Activated T-cell treated with anti-CD3 and anti-CD28 coated beads for 1 hour (primary cell): ENCODE measurements around the gene NVL.

Experiments used
- DNase-seq: peaks from one replicate; pipeline ENCODE4 v3.0.0-alpha.2; 2020; ENCODE audit warnings: low read depth

The NVL gene

DNA sequence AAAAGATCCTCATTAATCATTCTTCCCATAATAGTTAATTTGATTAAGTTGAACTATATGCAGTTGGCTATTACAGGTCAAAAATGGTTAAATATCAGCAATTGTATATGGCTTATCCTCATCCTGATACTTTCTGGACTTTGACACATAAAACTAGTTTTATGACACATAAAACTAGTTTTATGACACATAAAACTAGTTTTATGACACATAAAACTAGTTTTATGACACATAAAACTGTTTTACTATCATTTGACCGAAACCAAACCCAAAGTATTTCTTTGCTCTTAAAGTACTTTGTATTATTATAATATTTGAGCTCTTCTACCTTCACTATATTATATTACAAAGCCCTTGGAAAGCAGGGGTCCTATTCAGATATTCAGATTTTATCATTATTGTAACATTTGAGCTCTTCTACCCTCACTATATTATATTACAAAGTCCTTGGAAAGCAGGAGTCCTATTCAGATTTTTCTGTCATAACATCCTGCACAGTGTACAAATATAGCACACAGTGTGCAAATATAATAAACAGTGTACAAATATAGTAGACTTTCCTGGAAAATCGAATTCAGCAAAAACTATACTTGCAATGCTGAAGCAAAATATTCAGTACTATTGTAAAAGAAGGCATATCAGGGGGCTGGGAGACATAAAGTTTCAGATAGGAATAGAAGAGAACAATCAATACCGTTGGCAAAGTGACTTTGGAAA, 53.0 kb downstream of the NVL start:
- no peak for DNase-seq

DNA sequence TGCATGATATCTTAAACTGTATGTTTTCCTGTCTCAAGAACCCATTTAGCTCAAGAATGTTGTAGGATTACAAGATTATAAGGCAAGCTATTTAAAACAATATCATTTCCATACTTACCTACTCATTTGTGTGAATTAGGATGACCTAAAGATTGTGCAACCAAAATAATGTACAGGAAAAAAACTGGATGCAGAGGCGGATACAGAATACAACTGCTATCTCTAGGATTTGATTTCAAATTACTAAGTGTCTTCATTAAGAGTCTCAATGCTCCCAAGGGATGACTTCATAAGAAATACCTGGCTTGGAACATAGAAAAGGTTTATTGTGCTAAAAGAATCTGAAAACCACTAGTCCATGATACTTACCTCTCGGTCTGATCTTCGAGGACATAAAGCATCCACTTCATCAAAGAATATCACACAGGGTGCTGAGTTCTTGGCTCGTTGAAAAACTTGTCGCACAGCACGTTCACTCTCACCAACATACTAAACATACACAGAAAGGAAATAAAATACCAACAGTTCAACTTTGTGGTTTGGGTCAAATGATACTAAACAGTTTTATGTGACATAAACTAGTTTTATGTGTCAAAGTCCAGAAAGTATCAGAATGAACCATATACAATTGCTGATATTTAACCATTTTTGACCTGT, 54.9 kb downstream of the NVL start:
- no peak for DNase-seq

DNA sequence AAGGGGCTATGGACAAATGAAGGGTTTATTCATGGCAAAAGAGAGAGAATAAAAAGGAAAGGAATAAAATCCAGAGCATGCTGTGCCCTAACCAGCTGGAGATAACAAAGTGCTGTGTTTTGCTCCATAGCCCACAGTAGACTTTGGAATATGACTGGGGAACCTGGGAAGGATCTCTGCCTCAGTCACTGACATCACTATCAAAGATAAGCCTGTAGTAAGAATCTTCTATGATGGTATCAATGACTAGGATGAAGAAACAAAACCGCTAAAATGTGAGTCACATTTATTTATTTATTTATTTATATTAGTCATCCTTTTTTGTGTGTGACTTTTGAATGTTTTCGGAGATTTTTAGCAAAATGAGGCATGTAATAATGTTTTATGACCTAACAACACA, 56.3 kb downstream of the NVL start:
- no peak for DNase-seq

DNA sequence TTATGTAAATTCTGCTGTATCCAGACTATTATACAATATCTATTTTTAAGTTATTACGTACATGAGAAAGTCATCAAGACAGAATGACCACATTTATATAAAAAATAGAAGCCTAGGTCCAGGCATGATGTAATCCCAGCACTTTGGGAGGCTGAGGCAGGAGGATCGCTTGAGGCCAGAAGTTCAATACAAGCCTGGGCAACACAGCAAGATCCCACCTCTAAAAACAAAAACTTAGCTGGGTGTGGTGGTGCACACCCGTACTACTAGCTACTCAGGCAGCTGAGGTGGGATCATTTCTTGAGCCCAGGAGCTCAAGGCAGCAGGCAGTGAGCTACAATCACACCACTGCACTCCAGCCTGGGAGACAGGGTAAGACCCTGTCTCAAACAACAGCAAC, 58.9 kb downstream of the NVL start:
- DNase-seq, result no peak

DNA sequence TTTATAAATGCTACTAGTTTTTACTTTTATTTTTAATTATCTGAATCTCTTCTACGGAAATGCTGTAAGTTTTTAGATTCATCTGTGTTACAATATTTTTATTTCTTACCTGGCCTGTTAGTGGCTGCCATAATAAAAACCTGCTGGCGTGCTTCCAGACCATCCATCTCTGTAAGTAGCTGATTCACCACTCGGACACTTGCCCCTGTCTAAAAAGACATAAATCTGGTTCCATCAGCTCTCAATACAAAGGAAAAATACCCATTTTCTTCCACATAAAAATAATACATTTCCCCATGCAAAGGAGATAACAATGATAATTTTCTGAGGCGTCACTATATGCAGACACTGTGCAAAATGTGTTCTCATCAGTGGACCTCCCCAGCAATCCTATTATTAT, 62.0 kb downstream of the NVL start:
- no peak for DNase-seq

DNA sequence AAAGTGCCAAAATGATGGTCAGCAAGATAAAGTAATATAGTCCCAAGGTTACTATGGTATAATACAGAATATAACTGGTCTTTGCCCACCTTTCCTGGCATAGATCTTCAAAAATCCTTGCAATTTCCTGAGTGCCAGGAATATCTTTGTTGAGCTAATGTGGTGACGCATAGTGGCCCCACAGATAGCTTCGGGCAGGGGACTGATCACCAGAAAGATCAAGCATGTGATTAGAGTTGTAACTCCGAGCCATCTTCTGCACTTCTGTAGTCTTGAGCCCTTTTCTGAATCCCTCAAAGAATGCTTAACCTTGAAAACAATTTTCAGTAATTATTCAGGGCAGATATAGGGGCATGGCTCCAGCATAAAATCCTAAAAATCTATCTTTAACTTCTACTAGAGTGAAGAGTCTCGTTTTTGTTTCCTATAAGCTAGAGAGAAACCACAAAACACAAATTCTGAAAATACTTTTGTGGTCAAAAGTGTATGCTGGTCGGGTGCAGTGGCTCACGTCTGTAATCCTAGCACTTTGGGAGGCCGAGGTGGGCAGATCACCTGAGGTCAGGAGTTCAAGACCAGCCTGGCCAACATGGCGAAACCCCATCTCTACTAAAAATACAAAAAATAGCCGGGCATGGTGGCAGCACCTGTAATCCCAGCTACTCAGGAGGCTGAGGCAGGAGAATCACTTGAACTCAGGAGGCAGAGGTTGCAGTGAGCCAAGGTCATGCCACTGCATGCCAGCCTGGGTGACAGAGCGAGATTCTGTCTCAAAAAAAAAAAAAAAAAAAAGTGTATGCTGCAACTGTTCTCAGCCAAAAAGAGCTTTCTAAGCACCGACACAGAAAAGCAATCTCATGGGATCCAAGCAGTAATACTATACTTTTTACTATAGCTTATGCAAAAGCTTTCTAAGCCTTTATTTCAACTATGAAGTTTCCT, 62.8 kb downstream of the NVL start:
- no peak for DNase-seq

DNA sequence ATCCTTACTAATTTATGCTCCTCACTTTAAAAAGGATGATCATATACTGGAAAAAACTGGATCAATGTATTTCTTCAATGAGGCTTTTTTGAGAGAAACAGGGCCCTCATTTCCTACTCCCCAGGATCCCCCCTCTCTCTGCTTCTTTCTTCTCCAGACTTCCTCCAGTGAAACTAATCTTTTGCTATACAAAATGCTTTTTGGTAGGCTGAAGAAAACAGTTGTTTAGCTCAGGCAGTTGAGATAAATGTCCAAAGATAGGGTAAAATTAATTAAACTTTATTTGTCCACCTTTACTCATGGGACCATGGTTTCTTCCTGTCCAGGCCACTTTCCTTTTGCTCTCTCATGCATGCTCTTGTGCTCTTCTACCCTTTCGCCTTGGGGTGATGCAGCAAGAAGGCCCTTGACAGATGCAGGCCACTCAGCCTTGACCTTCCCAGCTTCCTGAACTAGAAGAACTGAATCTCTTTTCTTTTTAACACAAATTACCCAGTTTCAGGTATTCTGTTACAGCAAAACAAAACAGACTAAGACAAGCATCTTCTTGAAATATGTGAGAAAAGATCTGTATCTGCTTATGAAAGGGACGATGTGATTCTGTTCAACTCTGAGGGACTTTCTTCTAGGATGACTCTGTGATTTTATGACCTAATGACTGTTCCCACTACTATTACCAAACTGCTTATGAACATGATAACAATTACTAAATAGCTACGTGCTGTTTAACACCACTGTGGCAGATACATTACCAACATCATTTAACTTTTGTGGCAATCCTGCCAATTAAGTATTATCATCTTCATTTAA, 63.7 kb downstream of the NVL start:
- DNase-seq, result no peak

DNA sequence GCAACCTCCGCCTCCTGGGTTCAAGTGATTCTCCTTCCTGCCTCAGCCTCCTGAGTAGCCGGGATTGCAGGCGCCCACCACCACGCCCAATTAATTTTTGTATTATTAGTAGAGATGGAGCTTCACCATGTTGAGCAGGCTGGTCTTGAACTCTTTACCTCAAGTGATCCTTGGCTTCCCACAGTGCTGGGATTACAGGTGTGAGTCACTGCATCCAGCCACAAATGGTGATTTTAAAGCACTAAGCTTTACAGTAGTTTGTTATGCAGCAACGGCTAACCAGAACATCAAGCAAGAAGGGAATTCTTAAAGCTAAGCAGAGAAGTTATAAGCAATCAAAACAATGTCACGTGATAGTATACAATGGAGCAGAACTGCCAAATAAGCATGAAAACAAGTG, 65.7 kb downstream of the NVL start:
- no peak for DNase-seq

DNA sequence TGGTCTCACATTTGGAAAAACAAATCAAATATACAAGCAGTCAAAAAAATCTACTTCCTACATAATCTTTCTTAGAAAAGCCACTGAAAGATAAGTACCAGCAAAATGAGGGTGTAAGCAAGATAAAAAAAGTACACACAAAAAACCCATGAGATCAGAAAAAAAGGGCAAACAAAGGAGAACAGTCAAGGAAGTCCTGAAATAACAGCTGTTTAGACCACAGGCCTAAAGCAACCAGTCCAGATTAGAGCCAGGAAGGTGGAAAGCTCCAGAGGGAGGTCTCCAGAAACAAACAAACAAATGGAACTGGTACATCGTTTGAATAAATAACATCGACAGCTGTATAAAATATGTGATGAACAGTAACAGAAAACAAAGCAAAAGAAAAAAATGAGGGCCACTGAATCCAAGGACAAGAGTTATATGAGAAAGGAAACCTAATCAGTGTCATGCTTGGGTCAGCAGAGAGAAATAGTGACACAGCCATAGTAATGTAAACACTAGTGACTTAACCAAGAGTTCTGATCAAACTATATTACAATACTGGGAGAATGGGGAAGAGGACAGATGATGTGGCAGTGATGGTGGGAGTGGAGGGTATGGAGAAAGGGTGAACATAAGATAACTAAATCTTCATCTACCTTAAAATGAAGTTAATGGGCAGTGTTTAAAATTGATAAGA, 67.5 kb downstream of the NVL start:
- no peak for DNase-seq

DNA sequence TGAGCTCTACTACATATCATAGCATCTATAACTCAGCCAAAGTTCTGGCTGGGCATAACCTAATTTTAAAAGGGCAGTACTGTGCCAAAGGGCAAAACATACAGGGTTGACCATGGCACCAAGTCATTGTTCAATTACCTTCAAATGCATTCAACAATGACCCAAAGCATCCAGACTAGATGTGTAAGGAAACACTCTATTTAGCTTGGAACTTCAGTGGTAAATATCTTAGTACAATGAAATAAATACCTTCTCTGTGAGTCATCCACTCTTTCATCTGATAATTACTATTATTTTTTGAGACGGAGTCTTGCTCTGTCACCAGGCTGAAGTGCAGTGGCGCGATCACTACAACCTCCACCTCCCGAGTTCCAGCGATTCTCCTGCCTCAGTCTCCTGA, 70.0 kb downstream of the NVL start:
- no peak for DNase-seq

DNA sequence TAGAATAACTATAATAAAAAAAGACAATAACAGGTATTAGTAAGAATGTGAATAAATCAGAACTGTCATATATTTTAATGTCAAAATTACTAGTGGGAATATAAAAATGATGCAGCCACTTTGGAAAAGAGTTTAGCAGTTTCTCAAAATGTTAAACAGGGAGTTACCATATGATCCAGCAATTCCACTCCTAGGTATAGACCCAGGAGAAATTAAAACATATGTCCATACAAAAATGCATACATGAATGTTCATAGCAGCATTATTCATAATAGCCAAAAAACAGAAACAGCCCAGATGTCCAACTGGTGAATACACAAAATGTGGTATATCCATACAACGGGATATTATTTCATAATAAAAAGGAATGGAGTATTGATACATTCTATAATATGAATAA, 71.6 kb downstream of the NVL start:
- DNase-seq, result no peak

DNA sequence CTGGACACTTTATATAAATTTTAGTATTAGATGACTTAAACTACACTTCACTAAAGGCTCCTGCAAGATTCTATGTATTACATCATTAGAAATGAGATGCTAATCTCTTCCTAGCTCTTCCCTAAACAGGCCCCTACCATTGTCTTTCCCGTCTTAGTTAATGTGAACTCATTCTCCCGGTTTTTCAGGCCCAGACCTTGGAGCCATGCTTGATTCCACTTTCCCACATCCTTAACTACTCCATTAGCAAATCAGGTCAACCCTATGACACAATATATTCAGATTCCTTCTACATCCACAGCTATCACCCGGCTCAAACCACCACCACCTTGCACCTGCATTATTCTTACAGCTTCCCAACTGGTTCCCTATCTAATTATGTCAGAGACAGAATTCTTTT, 73.3 kb downstream of the NVL start:
- no peak for DNase-seq

DNA sequence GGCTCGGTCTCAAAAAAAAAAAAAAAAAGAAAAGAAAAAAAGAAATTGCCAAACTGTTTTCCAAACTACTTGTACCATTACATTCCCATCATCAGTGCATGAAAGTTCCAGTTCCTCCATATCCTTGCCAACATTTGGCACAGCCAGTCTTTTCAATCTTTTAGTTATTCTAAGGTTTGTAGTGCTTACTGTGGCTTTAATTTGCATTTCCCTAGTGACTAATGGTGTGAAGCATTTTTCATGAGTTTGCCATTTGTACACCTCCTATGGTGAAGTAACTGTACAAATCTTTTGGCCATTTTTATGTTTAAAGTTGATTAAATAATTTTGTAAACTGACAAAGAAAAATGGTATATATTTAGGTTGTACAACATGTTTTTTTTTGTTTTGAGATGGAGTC, 76.3 kb downstream of the NVL start:
- DNase-seq, result no peak

DNA sequence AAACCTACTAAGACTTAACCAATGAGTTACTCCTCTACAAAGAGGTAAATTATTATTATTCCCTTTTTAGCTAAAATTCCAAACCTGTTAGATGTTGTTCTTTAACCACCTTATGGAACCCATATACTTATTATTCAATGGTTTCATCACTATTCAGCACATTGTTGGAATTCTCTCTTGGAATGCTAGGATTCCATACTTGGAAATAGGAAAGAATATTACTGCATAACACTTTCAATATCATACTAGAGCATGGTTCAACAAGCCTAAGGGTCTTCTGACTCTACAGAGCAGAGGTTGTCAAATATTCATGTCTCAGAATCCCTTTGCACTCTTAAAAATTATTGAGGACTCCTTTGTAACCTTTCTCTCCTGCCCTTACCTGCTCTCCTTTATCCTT, 77.5 kb downstream of the NVL start:
- no peak for DNase-seq

DNA sequence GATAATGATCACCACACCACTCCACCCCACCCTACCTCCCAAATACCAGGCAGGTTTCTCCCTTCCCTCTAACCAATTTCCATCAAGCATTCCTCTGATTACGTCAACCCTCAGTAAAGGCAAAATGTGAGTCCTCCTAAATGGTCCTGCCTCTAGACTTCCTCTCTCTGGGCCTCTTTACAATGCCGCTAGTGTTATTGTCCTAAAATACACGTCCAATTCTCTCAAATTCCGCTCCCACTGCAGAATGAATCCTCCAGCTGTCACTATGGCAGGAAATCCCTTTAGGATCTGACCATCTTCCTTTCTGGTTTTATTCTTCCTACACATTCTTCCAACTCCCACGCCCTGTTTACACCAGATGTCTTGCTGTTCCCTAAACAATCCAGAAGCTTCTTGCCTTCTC, 78.2 kb downstream of the NVL start:
- no peak for DNase-seq

DNA sequence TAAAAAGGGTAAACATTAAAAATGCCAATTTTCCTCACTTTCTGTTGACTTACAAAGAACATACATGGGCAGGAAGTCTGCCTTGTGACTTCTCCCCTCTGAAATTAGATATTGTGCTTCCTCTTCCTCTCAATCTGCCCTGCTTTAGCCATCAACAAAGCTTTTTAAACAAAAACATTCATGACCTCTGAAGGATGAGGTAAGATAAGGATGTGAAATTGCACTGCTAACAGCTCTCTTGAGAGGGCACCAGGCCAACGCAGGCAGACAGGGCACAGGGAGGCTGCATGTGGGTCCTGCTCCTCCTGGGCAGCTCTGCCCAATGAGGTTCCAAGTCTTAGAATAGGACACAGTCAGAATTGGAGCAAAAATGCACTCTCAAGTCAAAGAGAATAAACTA, 84.8 kb downstream of the NVL start:
- DNase-seq, result no peak

DNA sequence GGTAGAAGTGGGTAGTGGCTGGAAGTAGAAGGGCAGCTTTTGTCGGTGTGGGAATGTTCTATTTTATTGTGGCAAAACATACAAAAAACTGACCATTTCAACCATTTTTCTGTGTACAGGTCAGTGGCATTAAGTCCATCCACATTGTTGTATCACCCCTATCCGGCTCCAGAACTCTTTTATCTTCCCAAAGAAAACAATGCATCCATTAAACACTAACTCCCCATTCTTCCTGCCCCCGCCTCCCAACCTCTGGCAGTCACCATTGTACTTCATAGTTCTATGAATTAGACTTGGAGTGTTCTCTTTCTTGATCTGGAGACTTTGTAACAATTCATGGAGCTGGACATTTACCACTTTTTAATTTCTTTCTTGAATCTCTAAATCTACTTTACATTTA, 91.2 kb downstream of the NVL start:
- DNase-seq, result no peak

DNA sequence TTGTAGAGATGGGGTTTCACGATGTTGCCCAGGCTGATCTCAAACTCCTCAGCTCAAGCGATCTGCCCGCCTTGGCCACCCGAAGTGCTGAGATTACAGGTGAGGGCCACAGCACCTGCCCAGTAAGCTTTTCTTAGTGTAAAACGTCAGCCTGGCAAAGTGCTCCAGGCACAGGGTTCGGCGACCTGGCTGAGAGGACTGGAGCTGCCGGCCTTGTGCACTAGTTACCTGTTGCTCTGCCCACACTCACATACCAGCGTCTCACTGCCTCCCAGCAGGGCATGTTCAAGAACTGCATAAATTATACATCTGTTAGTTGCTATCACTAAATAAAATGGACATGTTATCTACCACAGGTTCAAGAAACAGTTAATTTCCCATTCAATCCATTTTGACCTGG, 91.8 kb downstream of the NVL start:
- DNase-seq, result no peak

DNA sequence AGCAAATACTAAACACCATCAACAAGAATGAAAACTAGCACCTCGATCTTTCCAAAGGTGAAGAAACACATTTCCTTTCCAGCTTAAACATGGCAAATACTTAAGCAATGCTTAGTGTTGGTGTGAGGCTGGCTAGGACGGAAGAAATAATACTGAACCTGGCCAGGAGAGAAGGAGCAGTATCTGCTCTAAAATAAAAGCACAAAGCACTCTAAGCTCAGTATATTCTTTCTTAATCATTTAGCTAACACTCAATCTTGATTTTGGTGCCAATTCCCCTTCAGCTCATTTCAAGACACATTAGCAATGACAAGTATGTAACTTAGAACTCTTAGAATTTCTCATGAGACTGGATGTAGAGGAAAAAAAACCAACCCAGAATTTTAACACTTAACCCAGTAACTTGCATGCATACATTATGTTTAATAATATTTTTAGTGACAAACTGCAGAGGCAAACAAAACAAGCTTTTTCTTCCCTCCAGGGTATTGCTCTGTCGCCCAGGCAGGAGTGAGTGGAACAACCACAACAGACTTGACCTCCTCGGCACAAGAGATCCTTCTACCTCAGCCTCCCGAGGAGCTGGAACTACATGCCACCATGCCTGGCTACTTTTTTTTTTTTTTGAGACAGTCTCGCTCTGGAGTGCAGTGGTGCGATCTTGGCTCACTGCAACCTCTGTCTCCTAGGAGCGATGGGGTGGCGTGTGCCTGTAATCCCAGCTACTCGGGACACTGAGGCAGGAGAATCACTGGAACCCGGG, 92.7 kb downstream of the NVL start:
- DNase-seq, result no peak

DNA sequence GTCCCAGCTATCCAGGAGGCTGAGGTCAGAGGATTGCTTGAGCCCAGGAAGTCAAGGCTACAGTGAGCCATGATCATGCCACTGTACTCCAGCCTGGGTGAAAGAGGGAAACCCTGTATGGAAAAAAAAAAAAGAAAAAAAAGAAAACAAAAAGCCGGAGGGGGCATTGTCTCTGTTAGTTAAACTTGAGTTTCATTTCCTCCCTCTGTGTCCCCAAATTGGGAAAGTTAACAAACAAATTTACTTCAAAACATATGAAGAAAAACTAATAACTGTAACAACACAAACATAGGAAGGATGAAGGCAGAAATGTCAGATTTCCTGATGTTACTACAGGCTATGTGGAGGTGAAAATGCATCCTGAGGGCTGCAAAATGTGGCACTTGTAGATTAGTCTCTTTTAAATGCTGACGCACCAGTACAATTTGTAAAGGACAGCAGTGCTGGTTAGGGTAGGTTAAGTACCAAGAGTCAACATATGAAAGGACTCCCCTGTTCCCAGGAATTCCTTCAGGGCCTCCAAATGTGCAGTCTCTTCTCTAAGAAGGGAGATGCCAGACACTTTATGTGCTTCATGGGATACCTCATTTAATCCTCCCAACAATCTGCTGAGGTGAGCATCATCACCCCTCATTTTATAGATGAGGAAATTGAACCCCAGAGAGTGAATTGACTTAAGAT, 94.0 kb downstream of the NVL start:
- no peak for DNase-seq
